Measurements from ENCODE around the gene RAB9B. TPM values are rescaled to one million over a fixed set of nuclear protein-coding genes. Genes with fewer than 3 reads are reported as not detected.
A peak's percentile ranks its signal among the peaks of the same experiment; 100 is the strongest.

Gene RAB9B, protein sequence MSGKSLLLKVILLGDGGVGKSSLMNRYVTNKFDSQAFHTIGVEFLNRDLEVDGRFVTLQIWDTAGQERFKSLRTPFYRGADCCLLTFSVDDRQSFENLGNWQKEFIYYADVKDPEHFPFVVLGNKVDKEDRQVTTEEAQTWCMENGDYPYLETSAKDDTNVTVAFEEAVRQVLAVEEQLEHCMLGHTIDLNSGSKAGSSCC
- 50.6 TPM in 2 replicates for polyA plus RNA-seq
- 51.6 and 52.9 TPM in 2 replicates for polyA minus RNA-seq

DNA sequence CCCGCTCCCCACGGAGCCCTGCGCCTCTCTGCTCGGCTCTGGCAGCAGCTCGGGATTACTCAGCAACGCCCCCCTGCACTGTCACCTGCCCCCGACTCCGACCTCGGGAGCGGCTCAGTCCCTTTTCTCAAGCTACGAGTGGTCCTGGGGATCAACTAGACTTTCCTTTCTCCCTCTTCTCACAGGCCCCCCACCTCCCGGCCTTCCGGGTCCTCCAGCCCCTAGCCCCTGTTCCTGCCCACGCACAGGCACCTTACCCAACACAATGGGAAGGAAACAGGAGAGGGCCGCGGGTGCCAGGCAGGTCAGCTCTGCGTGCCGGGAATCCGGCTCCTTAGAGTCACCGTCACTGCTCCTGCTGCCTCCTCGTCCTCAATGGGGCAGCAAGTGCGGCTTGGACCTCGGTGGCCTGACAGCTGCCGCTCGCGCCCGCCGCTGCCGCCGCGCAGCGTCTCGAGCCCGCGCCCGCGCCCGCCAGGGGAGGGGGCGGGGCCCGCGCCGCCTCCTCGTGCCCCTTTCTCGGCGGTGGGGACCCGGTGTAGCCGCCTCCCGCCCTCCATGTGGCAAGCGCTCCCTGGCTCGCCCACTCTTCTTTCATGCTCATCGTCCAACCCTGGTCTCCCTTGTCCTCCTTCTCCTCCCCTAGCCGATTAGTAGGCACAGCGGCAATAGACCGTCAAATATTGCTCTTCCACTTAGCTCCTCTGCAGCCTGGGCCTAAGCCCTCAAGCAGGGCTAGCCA lies at the start of gene RAB9B:
RAB9B (minus strand) TSS at position 455 of the 742 bp plus-strand sequence. CDS start 6,473 bp downstream, outside the sequence.
- Histone ChIP-seq H3K79me2 (replicated peaks; ENCODE audit: insufficient read depth, low read length) (no peaks in the 10 kb centered on the region), H3K27ac (ENCODE audit: low read length) (peak within 1 kb of the TSS; percentile 94), H4K20me1 (ENCODE audit: insufficient read depth) (no peaks in the 10 kb centered on the region), H3K9me3 (ENCODE audit: low read length) (no peaks in the 10 kb centered on the region), H3K27me3 (ENCODE audit: insufficient read depth, low read depth, low read length) (no peaks in the 10 kb centered on the region), H3K9ac (ENCODE audit: low read length) (peak within 1 kb of the TSS; percentile 94), H3K4me2 (ENCODE audit: low read length) (peak within 1 kb of the TSS; percentile 88), H2AFZ (ENCODE audit: low read depth, low read length) (peak within 1 kb of the TSS; percentile 85), H3K9me2 (ENCODE audit: insufficient read depth, low read length) (no peaks in the 10 kb centered on the region), H3F3A (ENCODE audit: insufficient read depth, low read length, poor library complexity, severe bottlenecking) (no peaks in the 10 kb centered on the region), H3K4me3 (ENCODE audit: low read length) (peak within 1 kb of the TSS; percentile 76), H3K36me3 (ENCODE audit: insufficient read depth, low read length) (no peaks in the 10 kb centered on the region)
- TF ChIP-seq, protein P1, sequence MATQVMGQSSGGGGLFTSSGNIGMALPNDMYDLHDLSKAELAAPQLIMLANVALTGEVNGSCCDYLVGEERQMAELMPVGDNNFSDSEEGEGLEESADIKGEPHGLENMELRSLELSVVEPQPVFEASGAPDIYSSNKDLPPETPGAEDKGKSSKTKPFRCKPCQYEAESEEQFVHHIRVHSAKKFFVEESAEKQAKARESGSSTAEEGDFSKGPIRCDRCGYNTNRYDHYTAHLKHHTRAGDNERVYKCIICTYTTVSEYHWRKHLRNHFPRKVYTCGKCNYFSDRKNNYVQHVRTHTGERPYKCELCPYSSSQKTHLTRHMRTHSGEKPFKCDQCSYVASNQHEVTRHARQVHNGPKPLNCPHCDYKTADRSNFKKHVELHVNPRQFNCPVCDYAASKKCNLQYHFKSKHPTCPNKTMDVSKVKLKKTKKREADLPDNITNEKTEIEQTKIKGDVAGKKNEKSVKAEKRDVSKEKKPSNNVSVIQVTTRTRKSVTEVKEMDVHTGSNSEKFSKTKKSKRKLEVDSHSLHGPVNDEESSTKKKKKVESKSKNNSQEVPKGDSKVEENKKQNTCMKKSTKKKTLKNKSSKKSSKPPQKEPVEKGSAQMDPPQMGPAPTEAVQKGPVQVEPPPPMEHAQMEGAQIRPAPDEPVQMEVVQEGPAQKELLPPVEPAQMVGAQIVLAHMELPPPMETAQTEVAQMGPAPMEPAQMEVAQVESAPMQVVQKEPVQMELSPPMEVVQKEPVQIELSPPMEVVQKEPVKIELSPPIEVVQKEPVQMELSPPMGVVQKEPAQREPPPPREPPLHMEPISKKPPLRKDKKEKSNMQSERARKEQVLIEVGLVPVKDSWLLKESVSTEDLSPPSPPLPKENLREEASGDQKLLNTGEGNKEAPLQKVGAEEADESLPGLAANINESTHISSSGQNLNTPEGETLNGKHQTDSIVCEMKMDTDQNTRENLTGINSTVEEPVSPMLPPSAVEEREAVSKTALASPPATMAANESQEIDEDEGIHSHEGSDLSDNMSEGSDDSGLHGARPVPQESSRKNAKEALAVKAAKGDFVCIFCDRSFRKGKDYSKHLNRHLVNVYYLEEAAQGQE (IDR thresholded peaks at IDR 0.05; ENCODE audit: borderline replicate concordance) = peak; percentile 87
- TF ChIP-seq EZH2 (IDR thresholded peaks at IDR 0.05; ENCODE audit: borderline replicate concordance, insufficient read depth, low read length, poor library complexity, severe bottlenecking) (no peak), SMC3 (conservative IDR thresholded peaks at IDR 0.05; ENCODE audit: poor library complexity) (peak; percentile 18), MXI1 (conservative IDR thresholded peaks at IDR 0.05; ENCODE audit: poor library complexity, severe bottlenecking) (no peak), POLR2AphosphoS5 (IDR thresholded peaks at IDR 0.05) (peak; percentile 75), TAF1 (IDR thresholded peaks at IDR 0.05; ENCODE audit: low read depth) (peak; percentile 70), RAD21 (conservative IDR thresholded peaks at IDR 0.05) (no peak), EP300 (conservative IDR thresholded peaks at IDR 0.05; ENCODE audit: poor library complexity, severe bottlenecking) (no peak)
- TF ChIP-seq, protein P2, sequence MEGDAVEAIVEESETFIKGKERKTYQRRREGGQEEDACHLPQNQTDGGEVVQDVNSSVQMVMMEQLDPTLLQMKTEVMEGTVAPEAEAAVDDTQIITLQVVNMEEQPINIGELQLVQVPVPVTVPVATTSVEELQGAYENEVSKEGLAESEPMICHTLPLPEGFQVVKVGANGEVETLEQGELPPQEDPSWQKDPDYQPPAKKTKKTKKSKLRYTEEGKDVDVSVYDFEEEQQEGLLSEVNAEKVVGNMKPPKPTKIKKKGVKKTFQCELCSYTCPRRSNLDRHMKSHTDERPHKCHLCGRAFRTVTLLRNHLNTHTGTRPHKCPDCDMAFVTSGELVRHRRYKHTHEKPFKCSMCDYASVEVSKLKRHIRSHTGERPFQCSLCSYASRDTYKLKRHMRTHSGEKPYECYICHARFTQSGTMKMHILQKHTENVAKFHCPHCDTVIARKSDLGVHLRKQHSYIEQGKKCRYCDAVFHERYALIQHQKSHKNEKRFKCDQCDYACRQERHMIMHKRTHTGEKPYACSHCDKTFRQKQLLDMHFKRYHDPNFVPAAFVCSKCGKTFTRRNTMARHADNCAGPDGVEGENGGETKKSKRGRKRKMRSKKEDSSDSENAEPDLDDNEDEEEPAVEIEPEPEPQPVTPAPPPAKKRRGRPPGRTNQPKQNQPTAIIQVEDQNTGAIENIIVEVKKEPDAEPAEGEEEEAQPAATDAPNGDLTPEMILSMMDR (IDR thresholded peaks at IDR 0.05; ENCODE audit: poor library complexity, severe bottlenecking) = no peak

DNA sequence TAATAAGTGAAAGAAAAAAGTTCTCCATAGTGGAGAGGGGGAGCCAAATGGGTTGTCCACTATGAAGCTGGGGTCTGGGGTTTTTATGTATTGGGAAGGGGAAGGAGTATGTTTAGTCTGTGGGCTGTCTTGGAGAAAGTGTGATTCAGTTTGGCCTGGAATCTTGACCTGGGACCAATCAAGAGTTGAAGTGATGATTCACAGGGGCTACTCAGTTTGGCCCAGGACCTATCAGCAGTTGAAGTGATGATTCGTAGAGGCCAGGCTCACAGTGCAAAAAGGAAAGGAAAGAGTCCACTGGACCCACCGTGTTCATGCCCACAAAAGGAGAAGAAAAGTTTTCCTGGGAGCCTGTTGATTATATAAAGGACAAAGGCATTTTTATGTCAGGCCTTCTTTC lies 47.3 kb upstream of the RAB9B start:
- Histone ChIP-seq H3K9me2 (ENCODE audit: insufficient read depth, low read length) (no peaks in the 10 kb centered on the region), H2AFZ (ENCODE audit: low read depth, low read length) (no peak overlapping the region), H3K9ac (ENCODE audit: low read length) (no peak overlapping the region), H3K4me2 (ENCODE audit: low read length) (no peak overlapping the region), H3K36me3 (ENCODE audit: insufficient read depth, low read length) (no peaks in the 10 kb centered on the region), H3K27me3 (ENCODE audit: insufficient read depth, low read depth, low read length) (no peaks in the 10 kb centered on the region), H3K79me2 (replicated peaks; ENCODE audit: insufficient read depth, low read length) (no peaks in the 10 kb centered on the region), H3K27ac (ENCODE audit: low read length) (no peak overlapping the region), H3K9me3 (ENCODE audit: low read length) (no peaks in the 10 kb centered on the region), H3K4me3 (ENCODE audit: low read length) (no peak overlapping the region), H3F3A (ENCODE audit: insufficient read depth, low read length, poor library complexity, severe bottlenecking) (no peaks in the 10 kb centered on the region), H4K20me1 (ENCODE audit: insufficient read depth) (no peaks in the 10 kb centered on the region)
- TF ChIP-seq, protein P1 (IDR thresholded peaks at IDR 0.05; ENCODE audit: borderline replicate concordance) = no peak
